Fibroblast of villous mesenchyme (primary cell): ENCODE data around the gene AKT2. TPM values are rescaled to one million over a fixed set of nuclear protein-coding genes. Genes with fewer than 3 reads are reported as not detected.
A peak's percentile ranks its signal among the peaks of the same experiment; 100 is the strongest.

Source experiments
- DNase-seq: peaks from one replicate; pipeline ENCODE4 v3.0.0-alpha.2; 2010; ENCODE audit warnings: low read depth
- H3K4me3 ChIP-seq: 2 replicates; pipeline ENCODE4 v1.5.1; 2011; ENCODE audit warnings: low read depth, mild to moderate bottlenecking, low read length
- CTCF ChIP-seq: IDR thresholded peaks from 2 replicates; pipeline ENCODE4 v1.5.1; 2012; ENCODE audit warnings: low read depth, mild to moderate bottlenecking, low read length; ENCODE audit not compliant: insufficient read depth
- total RNA-seq: library from RNA; depleted of rRNA; stranded (reverse); fragments of >200 nt; gene quantifications from 2 replicates; pipeline ENCODE4 v1.2.3, GENCODE V29; 2012

The AKT2 gene
- total RNA-seq, 1 donor: 142 TPM

GRCh38 chr19:40237791-40238190 is 47.4 kb downstream of the AKT2 start:
- H3K4me3 ChIP-seq: no peak overlapping the region
- DNase-seq: no peak
- no peak for TF ChIP-seq CTCF

- DNase-seq: no peak
- TF ChIP-seq CTCF: no peak
- no peak overlapping the region for H3K4me3 ChIP-seq
These were observed 48.8 kb downstream of the AKT2 start for GRCh38 chr19:40236366-40236765.

- DNase-seq: no peak
- no peak for TF ChIP-seq CTCF
- H3K4me3 ChIP-seq: no peak overlapping the region
These were observed 49.2 kb downstream of the AKT2 start for GRCh38 chr19:40236026-40236355.

GRCh38 chr19:40235238-40236025 is 49.7 kb downstream of the AKT2 start:
- peak; percentile 6 for TF ChIP-seq CTCF
- H3K4me3 ChIP-seq: no peak overlapping the region
- DNase-seq: no peak

- no peak overlapping the region for H3K4me3 ChIP-seq
- no peak for TF ChIP-seq CTCF
- DNase-seq: no peak
These were observed 50.5 kb downstream of the AKT2 start for GRCh38 chr19:40234429-40235237.

GRCh38 chr19:40233811-40234389 is 51.2 kb downstream of the AKT2 start:
- H3K4me3 ChIP-seq: no peak overlapping the region
- no peak for TF ChIP-seq CTCF
- no peak for DNase-seq
